Astrocyte of the spinal cord (primary cell): Measurements from ENCODE around the gene SLC27A1.

Experiments
- DNase-seq: peaks from one replicate; pipeline ENCODE4 v3.0.0; 2011; ENCODE audit warnings: low read depth, low spot score
- H3K4me3 ChIP-seq: 2 replicates; pipeline ENCODE4 v1.5.1; 2011; ENCODE audit warnings: low read depth, mild to moderate bottlenecking, low read length, moderate library complexity
- in situ Hi-C: cut with HindIII; loops from 2 replicates; pipeline ENCODE4 v1.10.0; 2017; ENCODE audit warnings: low sequenced_read_pairs
- TF ChIP-seq, protein P1 (sequence below): IDR thresholded peaks from 2 replicates; pipeline ENCODE4 v1.5.1; 2012; ENCODE audit warnings: low read depth, mild to moderate bottlenecking, low read length, inconsistent platforms

The SLC27A1 gene

GRCh38 chr19:17481986-17482385 lies 11.7 kb downstream of the SLC27A1 start:
- in situ Hi-C loops = no loop called here
- TF ChIP-seq, protein P1, sequence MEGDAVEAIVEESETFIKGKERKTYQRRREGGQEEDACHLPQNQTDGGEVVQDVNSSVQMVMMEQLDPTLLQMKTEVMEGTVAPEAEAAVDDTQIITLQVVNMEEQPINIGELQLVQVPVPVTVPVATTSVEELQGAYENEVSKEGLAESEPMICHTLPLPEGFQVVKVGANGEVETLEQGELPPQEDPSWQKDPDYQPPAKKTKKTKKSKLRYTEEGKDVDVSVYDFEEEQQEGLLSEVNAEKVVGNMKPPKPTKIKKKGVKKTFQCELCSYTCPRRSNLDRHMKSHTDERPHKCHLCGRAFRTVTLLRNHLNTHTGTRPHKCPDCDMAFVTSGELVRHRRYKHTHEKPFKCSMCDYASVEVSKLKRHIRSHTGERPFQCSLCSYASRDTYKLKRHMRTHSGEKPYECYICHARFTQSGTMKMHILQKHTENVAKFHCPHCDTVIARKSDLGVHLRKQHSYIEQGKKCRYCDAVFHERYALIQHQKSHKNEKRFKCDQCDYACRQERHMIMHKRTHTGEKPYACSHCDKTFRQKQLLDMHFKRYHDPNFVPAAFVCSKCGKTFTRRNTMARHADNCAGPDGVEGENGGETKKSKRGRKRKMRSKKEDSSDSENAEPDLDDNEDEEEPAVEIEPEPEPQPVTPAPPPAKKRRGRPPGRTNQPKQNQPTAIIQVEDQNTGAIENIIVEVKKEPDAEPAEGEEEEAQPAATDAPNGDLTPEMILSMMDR = no peak
- no peak for DNase-seq
- H3K4me3 ChIP-seq = no peak overlapping the region

DNA sequence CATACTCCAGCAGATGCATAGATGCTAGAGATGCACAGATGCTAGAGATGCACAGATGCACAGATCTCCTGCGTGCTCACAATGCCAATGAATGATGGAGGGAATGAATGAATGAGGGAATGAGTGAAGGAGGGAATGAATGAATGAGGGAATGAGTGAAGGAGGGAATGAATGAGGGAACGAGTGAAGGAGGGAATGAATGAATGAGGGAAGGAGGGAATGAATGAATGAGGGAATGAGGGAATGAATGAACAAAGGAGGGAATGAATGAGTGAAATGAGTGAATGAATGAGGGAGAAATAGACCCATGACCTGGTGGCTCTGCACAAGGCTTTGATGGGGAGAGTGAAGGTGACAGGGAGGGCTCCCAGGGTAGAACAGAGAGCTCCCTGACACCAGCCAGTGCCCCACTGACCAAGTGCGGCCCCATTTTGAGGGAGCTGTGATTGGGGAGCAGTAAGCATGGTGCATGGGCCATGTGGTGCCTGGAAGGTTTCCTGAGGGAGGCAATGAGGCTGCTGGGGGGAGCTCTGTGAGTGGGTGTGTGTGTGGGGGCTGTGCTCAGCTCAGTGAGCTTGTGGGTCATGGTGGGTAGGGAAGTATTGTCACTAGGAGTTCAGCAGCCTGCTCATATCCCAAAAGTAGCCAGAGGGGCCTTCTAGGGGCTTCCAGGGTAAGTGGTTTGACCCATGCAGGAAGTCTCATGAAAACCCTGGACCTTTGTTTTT lies 12.7 kb downstream of the SLC27A1 start:
- no peak overlapping the region for H3K4me3 ChIP-seq
- in situ Hi-C loops = no loop called here
- TF ChIP-seq, protein P1 = no peak
- no peak for DNase-seq

- TF ChIP-seq, protein P1 = no peak
- no peak overlapping the region for H3K4me3 ChIP-seq
- no peak for DNase-seq
- in situ Hi-C loops = no loop called here
Measured at GRCh38 chr19:17483605-17484002, 13.3 kb downstream of the SLC27A1 start.

DNA sequence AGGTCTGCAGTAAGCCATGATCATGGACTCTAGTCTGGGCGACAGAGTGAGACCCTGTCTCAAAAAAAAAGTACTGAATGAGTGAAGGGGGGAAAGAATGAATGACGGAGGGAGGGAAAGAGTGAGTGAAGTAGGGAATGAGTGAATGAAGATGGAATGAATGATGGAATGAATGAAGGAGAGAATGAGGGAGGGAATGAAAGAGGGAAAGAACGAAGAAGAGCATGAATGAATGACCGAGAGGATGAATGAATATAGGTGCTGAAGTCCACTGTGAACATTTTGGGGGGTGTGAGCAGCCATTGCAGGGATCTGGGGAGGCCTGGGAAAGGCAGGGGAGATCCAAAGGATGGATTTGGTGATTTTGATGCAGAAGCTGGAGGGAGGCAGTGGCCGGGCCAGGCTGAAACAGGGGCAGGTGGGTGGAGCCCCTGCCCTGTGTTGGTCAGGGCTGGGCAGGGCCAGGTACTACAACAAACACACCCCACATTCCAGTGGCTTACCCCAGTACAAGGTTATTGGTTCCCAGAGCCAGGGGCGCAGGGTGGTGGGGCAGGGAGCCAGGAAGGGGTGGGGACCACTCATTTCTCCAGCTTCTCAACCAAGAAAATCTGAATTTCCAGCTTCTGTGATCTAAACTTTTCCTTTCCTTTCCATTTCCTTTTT lies 14.3 kb downstream of the SLC27A1 start:
- in situ Hi-C loops = no loop called here
- no peak overlapping the region for H3K4me3 ChIP-seq
- TF ChIP-seq, protein P1 = no peak
- DNase-seq = no peak

DNA sequence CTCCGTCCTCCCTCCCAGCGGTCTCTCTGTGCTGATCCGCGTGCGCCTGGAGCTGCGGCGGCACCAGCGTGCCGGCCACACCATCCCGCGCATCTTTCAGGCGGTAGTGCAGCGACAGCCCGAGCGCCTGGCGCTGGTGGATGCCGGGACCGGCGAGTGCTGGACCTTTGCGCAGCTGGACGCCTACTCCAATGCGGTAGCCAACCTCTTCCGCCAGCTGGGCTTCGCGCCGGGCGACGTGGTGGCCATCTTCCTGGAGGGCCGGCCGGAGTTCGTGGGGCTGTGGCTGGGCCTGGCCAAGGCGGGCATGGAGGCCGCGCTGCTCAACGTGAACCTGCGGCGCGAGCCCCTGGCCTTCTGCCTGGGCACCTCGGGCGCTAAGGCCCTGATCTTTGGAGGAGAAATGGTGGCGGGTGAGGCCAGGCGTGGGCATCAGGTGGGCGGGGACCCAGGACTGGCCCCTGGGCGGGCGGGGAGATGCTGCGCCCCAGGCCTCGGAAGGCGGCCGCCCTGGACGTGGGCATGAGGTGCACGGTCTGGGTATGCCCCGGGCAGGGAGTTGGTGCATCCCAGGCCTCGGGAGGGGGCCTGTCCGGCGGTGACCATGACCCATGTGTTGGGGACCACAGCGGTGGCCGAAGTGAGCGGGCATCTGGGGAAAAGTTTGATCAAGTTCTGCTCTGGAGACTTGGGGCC lies 16.4 kb downstream of the SLC27A1 start:
- no peak for DNase-seq
- in situ Hi-C loops = no loop called here
- TF ChIP-seq, protein P1 = no peak
- no peak overlapping the region for H3K4me3 ChIP-seq

- TF ChIP-seq, protein P1 = no peak
- in situ Hi-C loops = no loop called here
- DNase-seq = no peak
- no peak overlapping the region for H3K4me3 ChIP-seq
Measured at GRCh38 chr19:17487284-17488121, 17.2 kb downstream of the SLC27A1 start.
